DND-41 (cell line): ENCODE measurements around the gene GARNL3.

Source experiments
- ATAC-seq: fragments of 200-7000 bp; cut with Tn5 transposase; 3 replicates; pipeline ENCODE4 v1.9.1; 2021; ENCODE audit warnings: low read depth; ENCODE audit not compliant: insufficient read depth
- DNase-seq: peaks from one replicate; pipeline ENCODE4 v3.0.0-alpha.2; 2020
- H2AFZ ChIP-seq: 2 replicates; pipeline ENCODE4 v1.6.0; 2012; ENCODE audit warnings: low read depth, low read length
- H3K27ac ChIP-seq: 2 replicates; pipeline ENCODE4 v1.5.1; 2012; ENCODE audit warnings: low read length, inconsistent platforms
- H3K27me3 ChIP-seq: fragments of 200-600 bp; sonication (generic); 2 replicates; pipeline ENCODE4 v1.6.0; 2012; ENCODE audit warnings: low read length, mild to moderate bottlenecking, inconsistent platforms; ENCODE audit not compliant: insufficient read depth, poor library complexity
- H3K36me3 ChIP-seq: 2 replicates; pipeline ENCODE4 v1.5.1; 2012; ENCODE audit warnings: low read length, inconsistent platforms; ENCODE audit not compliant: insufficient read depth
- H3K4me1 ChIP-seq: 2 replicates; pipeline ENCODE4 v1.5.1; 2012; ENCODE audit warnings: mild to moderate bottlenecking, low read length; ENCODE audit not compliant: insufficient read depth
- H3K4me2 ChIP-seq: 2 replicates; pipeline ENCODE4 v1.6.0; 2012; ENCODE audit warnings: mild to moderate bottlenecking, moderate library complexity, low read length, inconsistent platforms; ENCODE audit not compliant: insufficient read depth
- H3K4me3 ChIP-seq, 2 experiments: fragments of 200-600 bp in 1 of 2; shearing (Covaris generic) in 1 of 2; 2 replicates each; pipeline ENCODE4 v1.5.1; 2012 to 2016; ENCODE audit warnings: inconsistent platforms in 2 of 2, low read length in 2 of 2, mild to moderate bottlenecking in 2 of 2, low read depth in 1 of 2, moderate library complexity in 1 of 2
- H3K79me2 ChIP-seq: 2 replicates; pipeline ENCODE4 v1.6.0; 2012; ENCODE audit warnings: low read length, inconsistent platforms; ENCODE audit not compliant: insufficient read depth
- H3K9ac ChIP-seq: 2 replicates; pipeline ENCODE4 v1.6.0; 2012; ENCODE audit warnings: low read depth, mild to moderate bottlenecking, inconsistent platforms, low read length, moderate library complexity
- H3K9me3 ChIP-seq: 2 replicates; pipeline ENCODE4 v1.5.1; 2012; ENCODE audit warnings: low read length, moderate library complexity, mild to moderate bottlenecking, inconsistent platforms; ENCODE audit not compliant: insufficient read depth, severe bottlenecking
- H4K20me1 ChIP-seq: 2 replicates; pipeline ENCODE4 v1.6.0; 2012; ENCODE audit warnings: low read length; ENCODE audit not compliant: insufficient read depth
- CTCF ChIP-seq: IDR thresholded peaks from 2 replicates; pipeline ENCODE4 v1.5.1; 2012; ENCODE audit warnings: borderline replicate concordance, low read length, moderate library complexity, mild to moderate bottlenecking; ENCODE audit not compliant: poor library complexity, severe bottlenecking; ENCODE audit errors: extremely low read depth
- EZH2 ChIP-seq: IDR thresholded peaks from 3 replicates; pipeline ENCODE4 v1.6.1; 2012; ENCODE audit warnings: borderline replicate concordance, low read depth, mild to moderate bottlenecking, moderate library complexity, low read length, inconsistent platforms; ENCODE audit not compliant: severe bottlenecking

Gene GARNL3, protein sequence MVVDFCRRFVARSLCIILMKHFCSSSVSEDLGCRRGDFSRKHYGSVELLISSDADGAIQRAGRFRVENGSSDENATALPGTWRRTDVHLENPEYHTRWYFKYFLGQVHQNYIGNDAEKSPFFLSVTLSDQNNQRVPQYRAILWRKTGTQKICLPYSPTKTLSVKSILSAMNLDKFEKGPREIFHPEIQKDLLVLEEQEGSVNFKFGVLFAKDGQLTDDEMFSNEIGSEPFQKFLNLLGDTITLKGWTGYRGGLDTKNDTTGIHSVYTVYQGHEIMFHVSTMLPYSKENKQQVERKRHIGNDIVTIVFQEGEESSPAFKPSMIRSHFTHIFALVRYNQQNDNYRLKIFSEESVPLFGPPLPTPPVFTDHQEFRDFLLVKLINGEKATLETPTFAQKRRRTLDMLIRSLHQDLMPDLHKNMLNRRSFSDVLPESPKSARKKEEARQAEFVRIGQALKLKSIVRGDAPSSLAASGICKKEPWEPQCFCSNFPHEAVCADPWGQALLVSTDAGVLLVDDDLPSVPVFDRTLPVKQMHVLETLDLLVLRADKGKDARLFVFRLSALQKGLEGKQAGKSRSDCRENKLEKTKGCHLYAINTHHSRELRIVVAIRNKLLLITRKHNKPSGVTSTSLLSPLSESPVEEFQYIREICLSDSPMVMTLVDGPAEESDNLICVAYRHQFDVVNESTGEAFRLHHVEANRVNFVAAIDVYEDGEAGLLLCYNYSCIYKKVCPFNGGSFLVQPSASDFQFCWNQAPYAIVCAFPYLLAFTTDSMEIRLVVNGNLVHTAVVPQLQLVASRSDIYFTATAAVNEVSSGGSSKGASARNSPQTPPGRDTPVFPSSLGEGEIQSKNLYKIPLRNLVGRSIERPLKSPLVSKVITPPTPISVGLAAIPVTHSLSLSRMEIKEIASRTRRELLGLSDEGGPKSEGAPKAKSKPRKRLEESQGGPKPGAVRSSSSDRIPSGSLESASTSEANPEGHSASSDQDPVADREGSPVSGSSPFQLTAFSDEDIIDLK

DNA sequence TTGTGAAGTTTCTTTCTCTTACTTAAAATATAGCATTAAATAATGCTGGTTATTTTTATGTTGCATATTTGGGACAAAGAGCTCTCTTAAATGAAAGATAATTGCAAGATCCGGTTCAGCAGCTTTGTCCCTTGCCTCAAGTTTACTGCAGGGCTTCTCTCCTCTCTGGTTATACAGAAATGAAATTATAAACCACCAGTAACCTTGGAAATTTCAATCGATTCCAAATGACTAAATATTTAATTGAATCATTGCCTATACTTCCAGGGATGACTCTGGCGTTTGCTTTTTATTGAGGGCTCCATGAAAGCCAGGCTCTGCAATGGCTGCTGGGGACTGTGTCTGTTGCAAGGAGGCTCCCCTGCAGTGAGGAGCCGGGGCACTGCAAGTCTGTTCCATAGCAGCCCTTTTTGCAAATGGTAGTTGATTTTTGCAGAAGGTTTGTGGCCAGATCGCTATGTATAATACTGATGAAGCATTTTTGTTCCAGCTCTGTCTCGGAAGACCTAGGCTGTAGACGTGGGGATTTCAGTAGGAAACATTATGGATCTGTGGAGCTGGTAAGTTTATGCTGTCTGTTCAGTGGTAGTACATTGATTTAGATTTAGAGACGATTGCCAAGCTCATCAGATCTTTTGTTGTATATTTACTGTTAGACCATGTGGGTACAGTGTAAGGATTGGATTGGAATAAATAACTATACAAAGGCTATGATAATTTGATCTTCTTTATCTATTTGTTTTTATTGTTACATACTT lies at the start of gene GARNL3:
TSS of gene GARNL3 (plus strand) at position 313 of the 758 bp plus-strand sequence. CDS start at position 417, 104 bp downstream.
- Histone ChIP-seq H3K9ac (no peak within 1 kb of the TSS), H3K4me2 (no peak within 1 kb of the TSS)

DNA sequence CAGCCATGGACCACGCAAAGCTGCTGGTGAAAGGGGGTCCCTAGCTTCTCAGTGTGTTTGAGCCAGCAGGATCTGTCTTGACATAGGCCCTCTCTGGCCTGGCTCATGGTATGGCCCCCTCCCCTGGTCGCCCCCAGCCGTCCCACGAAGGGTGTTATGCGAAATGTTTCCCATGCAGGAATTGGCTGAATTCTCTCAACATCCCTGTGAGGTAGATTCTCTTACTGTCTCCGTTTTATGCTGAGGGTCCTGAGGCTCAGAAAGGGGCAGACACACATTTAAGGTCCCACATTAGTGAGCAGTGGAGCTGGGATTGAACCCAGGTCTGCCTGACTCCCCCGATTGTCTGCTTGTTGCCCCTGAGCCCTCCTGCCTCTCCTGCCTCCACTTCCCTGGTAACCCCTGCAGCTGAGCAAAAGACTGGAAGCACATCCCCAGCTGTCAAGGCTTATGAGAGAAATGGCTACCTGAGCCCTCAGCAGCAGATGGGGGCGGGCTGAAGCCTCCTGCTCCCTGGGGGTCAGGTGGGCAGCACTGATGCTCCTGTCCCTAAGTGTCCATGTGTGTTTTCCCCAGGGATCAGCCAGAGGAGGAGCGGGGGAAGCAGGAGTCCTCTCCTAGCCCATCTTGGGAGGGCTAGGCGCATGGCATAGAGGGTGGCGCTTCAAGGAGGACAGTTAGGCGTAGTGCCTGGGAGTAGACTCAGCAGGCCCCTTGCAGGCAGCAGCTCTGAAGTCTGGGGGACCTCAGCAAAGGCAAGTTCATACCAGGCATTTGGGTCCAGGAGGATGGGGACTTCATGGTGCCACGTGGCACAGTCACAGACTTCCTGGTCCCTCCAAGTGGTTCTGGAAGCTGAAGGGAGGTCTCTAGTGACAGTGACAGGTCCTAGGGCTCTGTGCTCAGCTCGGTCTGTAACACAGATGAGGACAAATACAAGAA lies 49.0 kb upstream of the GARNL3 start:
- Histone ChIP-seq H4K20me1 (peaks cover 23% of the 10 kb centered on the region), H2AFZ (no peak overlapping the region), H3K27ac (no peak overlapping the region), H3K4me2 (no peak overlapping the region), H3K9me3 (no peaks in the 10 kb centered on the region), H3K4me3 (no peak overlapping the region), H3K36me3 (no peaks in the 10 kb centered on the region), H3K9ac (no peak overlapping the region), H3K4me1 (no peaks in the 10 kb centered on the region), H3K27me3 (peaks cover 42% of the 10 kb centered on the region), H3K79me2 (no peaks in the 10 kb centered on the region)
- DNase-seq: no peak
- TF ChIP-seq EZH2 (no peak), CTCF (no peak)
- no peak for ATAC-seq

More for the DNA sequence above, at the start of gene GARNL3:
- DNase-seq (no peak), ATAC-seq (no peak)
- peaks cover 19% of the 10 kb centered on the region for H3K27me3 ChIP-seq
- no peaks in the 10 kb centered on the region for H4K20me1 ChIP-seq
- no peak within 1 kb of the TSS for H3K4me3 ChIP-seq
- H3K79me2 ChIP-seq: no peaks in the 10 kb centered on the region
- H2AFZ ChIP-seq: no peak within 1 kb of the TSS
- no peaks in the 10 kb centered on the region for H3K36me3 ChIP-seq
- TF ChIP-seq CTCF: no peak
- TF ChIP-seq EZH2: no peak
- no peak within 1 kb of the TSS for H3K27ac ChIP-seq
- H3K9me3 ChIP-seq: no peaks in the 10 kb centered on the region
- H3K4me1 ChIP-seq: no peaks in the 10 kb centered on the region

- DNase-seq: no peak
Observed at GRCh38 chr9:127216210-127216887, 48.2 kb upstream of the GARNL3 start.

More at GRCh38 chr9:127216210-127216887, 48.2 kb upstream of the GARNL3 start:
- Histone ChIP-seq H3K4me2 (no peak overlapping the region), H3K79me2 (no peaks in the 10 kb centered on the region), H3K27ac (no peak overlapping the region), H3K27me3 (peaks cover 40% of the 10 kb centered on the region), H3K9me3 (no peaks in the 10 kb centered on the region), H3K4me1 (no peaks in the 10 kb centered on the region), H3K36me3 (no peaks in the 10 kb centered on the region), H4K20me1 (peaks cover 23% of the 10 kb centered on the region), H3K4me3 (no peak overlapping the region), H3K9ac (no peak overlapping the region), H2AFZ (no peak overlapping the region)
- ATAC-seq: no peak
- TF ChIP-seq EZH2: no peak
- no peak for TF ChIP-seq CTCF
